NCI-H510A treated with DMSO at 0.1 percent for 48 hours (cell line): Measurements from ENCODE around the gene WIPI1.
"Not testable (repeated sequence)": the region's sequence is repeated elsewhere in the genome, so short reads cannot be mapped to it uniquely, and the experiment has no call there.

Experiments used
- DNase-seq: peaks from one replicate; lab custom pipeline; 2025; lab: John Stamatoyannopoulos, UW

WIPI1 gene

DNA sequence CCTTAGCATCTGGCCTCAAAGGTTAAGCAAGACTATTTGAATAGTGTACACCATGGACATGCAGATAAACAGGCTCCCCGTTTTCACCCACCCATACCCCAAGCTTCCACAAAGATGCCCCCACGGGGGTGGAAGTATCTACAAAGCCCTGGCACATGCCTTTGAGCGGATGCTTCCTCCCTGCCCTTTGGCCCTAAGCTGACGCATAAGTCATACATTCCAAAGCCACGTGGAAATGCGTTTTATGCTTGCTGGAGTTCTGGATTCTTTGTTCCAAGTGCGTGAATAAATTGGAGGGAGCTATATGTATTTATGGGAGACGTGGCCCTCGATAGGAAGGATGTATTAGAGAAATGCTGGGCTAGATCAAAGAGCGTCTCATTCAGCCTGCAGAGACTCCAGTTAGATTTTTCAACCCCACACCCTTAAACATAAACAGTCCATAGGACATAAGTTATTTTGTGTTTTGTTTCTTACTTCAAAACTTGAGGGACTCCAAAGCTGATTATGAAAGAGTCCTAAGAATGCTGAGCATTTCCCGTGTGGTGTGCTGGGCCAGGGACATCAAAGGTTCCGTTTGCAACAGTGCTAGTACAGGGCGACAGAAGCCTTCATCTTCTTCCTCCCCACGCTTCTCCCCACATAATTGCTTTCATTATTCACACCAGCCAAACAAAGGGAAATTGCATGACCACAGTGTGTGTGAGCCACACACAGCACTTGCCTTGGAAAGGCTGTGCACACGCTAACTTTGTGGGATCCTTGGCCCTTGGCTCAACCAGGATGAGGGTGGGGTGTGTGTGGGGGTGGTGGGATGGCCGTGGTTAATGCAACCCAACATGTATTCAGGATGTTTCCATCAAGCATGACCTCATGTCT lies 73.6 kb downstream of the WIPI1 start:
- no peak for DNase-seq

- no peak for DNase-seq
These were observed 74.2 kb downstream of the WIPI1 start for GRCh38 chr17:68383120-68383442.

DNA sequence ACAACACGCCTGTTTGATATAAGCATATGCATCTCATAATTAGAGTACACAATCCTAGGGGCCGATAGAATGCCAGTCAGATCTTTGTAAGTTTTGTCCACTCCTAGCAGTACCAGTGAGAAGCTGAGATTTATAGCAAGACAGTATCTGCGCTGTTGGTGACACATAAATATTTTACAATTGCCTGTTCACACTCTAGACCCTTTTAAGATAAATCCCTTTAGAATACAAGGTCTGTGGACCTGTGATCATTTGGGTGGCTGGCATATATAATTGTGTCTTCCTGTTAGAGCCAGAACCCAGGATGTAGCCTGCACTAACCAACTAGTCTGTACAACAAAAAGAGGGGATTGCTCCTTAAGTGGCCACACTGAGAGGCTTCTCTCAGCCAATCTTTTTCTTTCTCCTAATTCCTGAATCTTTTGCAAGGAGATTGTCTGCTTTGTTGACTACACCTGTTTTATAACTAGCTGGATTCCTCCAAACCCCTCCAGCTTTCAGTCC lies 74.7 kb downstream of the WIPI1 start:
- no peak for DNase-seq

DNA sequence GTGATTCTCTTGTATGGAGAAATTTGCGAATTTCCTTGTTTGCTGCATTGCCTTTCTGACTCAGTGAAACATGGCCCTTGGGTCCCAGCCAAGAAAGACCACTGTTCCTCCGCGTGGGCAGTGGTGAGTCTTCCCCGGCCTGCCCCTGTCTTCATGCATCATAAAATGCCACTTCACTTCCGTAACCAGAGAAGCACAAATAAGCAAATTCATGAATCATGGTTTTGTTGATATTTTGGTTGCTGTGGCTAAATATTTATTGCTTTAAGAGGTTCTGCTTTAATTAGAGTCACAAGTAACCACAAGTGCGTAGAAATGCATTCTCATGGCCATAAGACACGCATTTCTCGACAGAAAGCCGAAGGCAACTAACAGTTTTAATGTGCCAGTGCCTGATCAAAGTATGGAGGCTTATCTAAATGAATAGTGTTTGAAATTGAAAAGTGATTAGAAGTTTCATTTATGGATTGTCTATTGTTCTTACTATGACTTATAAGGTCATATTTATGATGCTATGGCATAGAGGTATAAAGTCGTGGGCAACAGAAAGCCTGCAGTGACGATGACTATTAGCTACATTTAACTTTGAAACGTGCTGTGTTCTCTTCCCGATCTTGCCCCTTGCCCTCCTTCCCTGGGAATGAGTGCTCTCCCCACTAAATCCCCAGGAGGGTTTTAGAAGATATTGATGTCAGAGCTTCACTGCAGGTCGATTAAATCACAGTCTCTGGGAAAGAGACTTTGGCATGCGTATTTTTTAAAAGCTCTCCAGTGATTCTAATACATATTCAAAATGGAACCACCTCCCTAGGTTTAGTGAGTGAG lies 76.0 kb downstream of the WIPI1 start:
- DNase-seq, result peak; percentile 10

DNA sequence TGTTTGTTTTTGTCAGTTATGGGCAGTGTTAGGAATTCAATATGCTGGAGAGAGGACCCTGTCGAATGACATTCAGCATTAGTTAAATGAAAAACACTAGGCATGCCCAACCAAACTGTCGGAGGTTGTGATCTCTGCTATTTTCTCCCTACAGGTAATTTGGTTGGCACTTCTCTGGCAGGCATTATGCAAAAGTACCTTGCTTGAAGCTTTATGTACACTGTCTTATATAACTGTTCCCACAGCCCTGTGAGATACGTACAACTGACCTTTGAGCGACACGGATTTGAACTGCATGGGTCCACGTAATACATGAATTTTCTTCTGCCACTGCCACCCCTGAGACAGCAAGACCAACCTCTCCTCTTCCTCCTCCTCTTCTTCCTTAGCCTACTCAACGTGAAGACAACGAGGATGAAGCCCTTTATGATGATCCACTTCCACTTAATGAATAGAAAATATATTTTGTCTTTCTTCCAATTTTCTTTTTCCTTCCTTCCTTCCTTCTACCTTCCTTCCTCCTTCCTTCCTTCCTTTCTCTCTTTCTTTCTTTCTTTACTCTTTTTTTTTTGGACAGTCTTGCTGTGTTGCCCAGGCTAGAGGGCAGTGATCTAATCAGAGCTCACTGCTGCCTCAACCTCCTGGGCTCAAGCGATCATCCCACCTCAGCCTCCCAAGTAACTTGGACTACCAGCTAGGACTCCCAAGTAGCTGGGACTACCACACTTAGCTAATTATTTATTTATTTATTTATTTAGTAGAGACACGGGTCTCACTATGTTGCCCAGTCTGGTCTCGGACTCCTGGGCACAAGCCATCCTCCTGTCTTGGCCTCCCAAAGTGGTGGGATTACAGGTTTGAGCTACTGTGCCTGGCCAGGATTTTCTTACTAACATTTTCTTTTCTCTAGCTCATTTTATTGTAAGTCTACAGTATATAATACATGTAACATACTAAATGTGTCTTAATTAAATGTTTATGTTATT lies 77.3 kb downstream of the WIPI1 start:
- no peak for DNase-seq

DNA sequence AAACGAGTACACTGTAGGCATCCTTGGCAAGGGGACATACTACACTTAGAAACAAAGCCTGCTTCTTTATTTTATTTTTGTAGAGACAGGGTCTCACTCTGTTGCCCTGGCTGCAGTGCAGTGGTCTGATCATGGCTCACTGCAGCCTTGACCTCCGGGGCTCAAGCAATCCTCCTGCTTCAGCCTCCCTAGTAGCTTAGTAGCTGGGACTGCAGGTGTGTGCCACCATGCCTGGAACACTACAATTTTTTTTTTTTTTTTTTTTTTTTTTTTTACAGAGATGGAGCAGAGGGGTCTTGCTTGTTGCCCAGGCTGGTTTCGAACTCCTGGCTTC lies 78.2 kb downstream of the WIPI1 start:
- DNase-seq, result no peak

GRCh38 chr17:68378268-68379176 lies 78.8 kb downstream of the WIPI1 start:
- peak; percentile 82 for DNase-seq

DNA sequence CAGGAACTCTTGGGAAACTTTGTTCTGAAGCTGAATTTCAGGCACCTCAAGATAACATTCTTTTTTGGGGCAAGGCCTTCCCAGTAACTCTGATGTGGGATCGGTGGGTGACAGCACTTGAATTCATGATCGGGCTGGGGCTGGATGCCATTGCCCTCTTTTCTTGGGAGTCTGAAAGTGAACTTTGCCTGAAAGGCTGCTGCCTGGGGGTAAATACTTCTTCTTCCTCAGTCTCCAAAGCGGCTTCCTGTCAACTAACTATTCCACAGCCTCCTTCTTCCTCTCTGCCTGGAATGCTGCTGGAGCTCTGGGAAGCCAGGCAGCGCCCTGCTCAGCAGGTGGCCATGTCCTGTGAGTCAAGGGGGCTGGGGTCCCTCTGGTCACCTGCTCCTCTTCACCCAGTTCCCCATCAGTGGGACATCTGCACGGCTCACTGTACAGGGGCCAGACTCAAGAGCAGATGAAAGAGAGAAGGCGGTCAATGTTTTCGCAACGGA lies 79.5 kb downstream of the WIPI1 start:
- peak; percentile 86 for DNase-seq

- DNase-seq, result not testable (repeated sequence)
These were observed 81.1 kb downstream of the WIPI1 start for GRCh38 chr17:68376178-68376577.

- DNase-seq, result no peak
These were observed 81.7 kb downstream of the WIPI1 start for GRCh38 chr17:68375566-68375965.
